DND-41 (cell line): ENCODE measurements around the gene RTN4IP1.

Source experiments
- ATAC-seq: fragments of 200-7000 bp; cut with Tn5 transposase; 3 replicates; pipeline ENCODE4 v1.9.1; 2021; ENCODE audit warnings: low read depth; ENCODE audit not compliant: insufficient read depth
- DNase-seq: peaks from one replicate; pipeline ENCODE4 v3.0.0-alpha.2; 2020
- H2AFZ ChIP-seq: 2 replicates; pipeline ENCODE4 v1.6.0; 2012; ENCODE audit warnings: low read depth, low read length
- H3K27ac ChIP-seq: 2 replicates; pipeline ENCODE4 v1.5.1; 2012; ENCODE audit warnings: low read length, inconsistent platforms
- H3K27me3 ChIP-seq: fragments of 200-600 bp; sonication (generic); 2 replicates; pipeline ENCODE4 v1.6.0; 2012; ENCODE audit warnings: low read length, mild to moderate bottlenecking, inconsistent platforms; ENCODE audit not compliant: insufficient read depth, poor library complexity
- H3K36me3 ChIP-seq: 2 replicates; pipeline ENCODE4 v1.5.1; 2012; ENCODE audit warnings: low read length, inconsistent platforms; ENCODE audit not compliant: insufficient read depth
- H3K4me1 ChIP-seq: 2 replicates; pipeline ENCODE4 v1.5.1; 2012; ENCODE audit warnings: mild to moderate bottlenecking, low read length; ENCODE audit not compliant: insufficient read depth
- H3K4me2 ChIP-seq: 2 replicates; pipeline ENCODE4 v1.6.0; 2012; ENCODE audit warnings: mild to moderate bottlenecking, moderate library complexity, low read length, inconsistent platforms; ENCODE audit not compliant: insufficient read depth
- H3K4me3 ChIP-seq, 2 experiments: fragments of 200-600 bp in 1 of 2; shearing (Covaris generic) in 1 of 2; 2 replicates each; pipeline ENCODE4 v1.5.1; 2012 to 2016; ENCODE audit warnings: inconsistent platforms in 2 of 2, low read length in 2 of 2, mild to moderate bottlenecking in 2 of 2, low read depth in 1 of 2, moderate library complexity in 1 of 2
- H3K79me2 ChIP-seq: 2 replicates; pipeline ENCODE4 v1.6.0; 2012; ENCODE audit warnings: low read length, inconsistent platforms; ENCODE audit not compliant: insufficient read depth
- H3K9ac ChIP-seq: 2 replicates; pipeline ENCODE4 v1.6.0; 2012; ENCODE audit warnings: low read depth, mild to moderate bottlenecking, inconsistent platforms, low read length, moderate library complexity
- H3K9me3 ChIP-seq: 2 replicates; pipeline ENCODE4 v1.5.1; 2012; ENCODE audit warnings: low read length, moderate library complexity, mild to moderate bottlenecking, inconsistent platforms; ENCODE audit not compliant: insufficient read depth, severe bottlenecking
- H4K20me1 ChIP-seq: 2 replicates; pipeline ENCODE4 v1.6.0; 2012; ENCODE audit warnings: low read length; ENCODE audit not compliant: insufficient read depth
- CTCF ChIP-seq: IDR thresholded peaks from 2 replicates; pipeline ENCODE4 v1.5.1; 2012; ENCODE audit warnings: borderline replicate concordance, low read length, moderate library complexity, mild to moderate bottlenecking; ENCODE audit not compliant: poor library complexity, severe bottlenecking; ENCODE audit errors: extremely low read depth
- EZH2 ChIP-seq: IDR thresholded peaks from 3 replicates; pipeline ENCODE4 v1.6.1; 2012; ENCODE audit warnings: borderline replicate concordance, low read depth, mild to moderate bottlenecking, moderate library complexity, low read length, inconsistent platforms; ENCODE audit not compliant: severe bottlenecking

The RTN4IP1 gene

GRCh38 chr6:106536851-106537250, 92.4 kb downstream of the RTN4IP1 start:
- Histone ChIP-seq H3K4me3 (no peak overlapping the region), H3K27me3 (no peaks in the 10 kb centered on the region), H3K4me1 (no peaks in the 10 kb centered on the region), H3K4me2 (no peak overlapping the region), H3K9me3 (no peaks in the 10 kb centered on the region), H3K79me2 (no peaks in the 10 kb centered on the region), H3K36me3 (peaks cover 49% of the 10 kb centered on the region), H4K20me1 (no peaks in the 10 kb centered on the region), H3K9ac (no peak overlapping the region), H2AFZ (no peak overlapping the region), H3K27ac (no peak overlapping the region)
- DNase-seq (no peak), ATAC-seq (no peak)
- TF ChIP-seq CTCF (no peak), EZH2 (no peak)

- H3K27me3 ChIP-seq: no peaks in the 10 kb centered on the region
- no peak overlapping the region for H2AFZ ChIP-seq
- ATAC-seq (no peak), DNase-seq (no peak)
- H3K9ac ChIP-seq: no peak overlapping the region
- no peaks in the 10 kb centered on the region for H4K20me1 ChIP-seq
- H3K4me3 ChIP-seq: no peak overlapping the region
- H3K4me1 ChIP-seq: no peaks in the 10 kb centered on the region
- TF ChIP-seq EZH2 (no peak), CTCF (no peak)
- peaks cover 49% of the 10 kb centered on the region for H3K36me3 ChIP-seq
- H3K9me3 ChIP-seq: no peaks in the 10 kb centered on the region
- no peaks in the 10 kb centered on the region for H3K79me2 ChIP-seq
- no peak overlapping the region for H3K4me2 ChIP-seq
- H3K27ac ChIP-seq: no peak overlapping the region
Observed at GRCh38 chr6:106536357-106536756, 92.9 kb downstream of the RTN4IP1 start.

GRCh38 chr6:106535012-106535411, 94.3 kb downstream of the RTN4IP1 start:
- no peak overlapping the region for H3K4me2 ChIP-seq
- DNase-seq: no peak
- H3K79me2 ChIP-seq: no peaks in the 10 kb centered on the region

More at GRCh38 chr6:106535012-106535411, 94.3 kb downstream of the RTN4IP1 start:
- H3K36me3 ChIP-seq: peaks cover 50% of the 10 kb centered on the region
- no peak overlapping the region for H3K4me3 ChIP-seq
- TF ChIP-seq EZH2 (no peak), CTCF (no peak)
- no peaks in the 10 kb centered on the region for H4K20me1 ChIP-seq
- no peak overlapping the region for H3K9ac ChIP-seq
- no peaks in the 10 kb centered on the region for H3K9me3 ChIP-seq
- no peak for ATAC-seq
- no peaks in the 10 kb centered on the region for H3K4me1 ChIP-seq
- no peak overlapping the region for H2AFZ ChIP-seq
- H3K27me3 ChIP-seq: no peaks in the 10 kb centered on the region
- H3K27ac ChIP-seq: no peak overlapping the region
